ENCODE results near the gene AASS.

AASS gene

GRCh38 chr7:122161628-122162027 lies 17.6 kb upstream of the AASS start:
- TF ChIP-seq CTCF (IDR thresholded peaks at IDR 0.05; ENCODE audit: low read depth, low read length, missing control alignments): no peak
- no peak for DNase-seq (ENCODE audit: low read depth)
- no peak overlapping the region for H3K4me3 ChIP-seq (ENCODE audit: low read depth, low read length)

GRCh38 chr7:122155566-122155965 lies 11.5 kb upstream of the AASS start:
- H3K4me3 ChIP-seq (ENCODE audit: low read depth, low read length): no peak overlapping the region

GRCh38 chr7:122148878-122149277 lies 4.8 kb upstream of the AASS start:
- no peak for TF ChIP-seq CTCF (IDR thresholded peaks at IDR 0.05; ENCODE audit: low read depth, low read length, missing control alignments)
- H3K4me3 ChIP-seq (ENCODE audit: low read depth, low read length): no peak overlapping the region
- no peak for DNase-seq (ENCODE audit: low read depth)

More at GRCh38 chr7:122155566-122155965, 11.5 kb upstream of the AASS start:
- DNase-seq (ENCODE audit: low read depth): no peak
- TF ChIP-seq CTCF (IDR thresholded peaks at IDR 0.05; ENCODE audit: low read depth, low read length, missing control alignments): no peak

GRCh38 chr7:122148081-122148480 lies 4.0 kb upstream of the AASS start:
- no peak overlapping the region for H3K4me3 ChIP-seq (ENCODE audit: low read depth, low read length)
- TF ChIP-seq CTCF (IDR thresholded peaks at IDR 0.05; ENCODE audit: low read depth, low read length, missing control alignments): no peak
- DNase-seq (ENCODE audit: low read depth): no peak

GRCh38 chr7:122145937-122146645 lies 2.0 kb upstream of the AASS start:
- H3K4me3 ChIP-seq (ENCODE audit: low read depth, low read length): no peak overlapping the region
- DNase-seq (ENCODE audit: low read depth): no peak
- no peak for TF ChIP-seq CTCF (IDR thresholded peaks at IDR 0.05; ENCODE audit: low read depth, low read length, missing control alignments)

- TF ChIP-seq CTCF (IDR thresholded peaks at IDR 0.05; ENCODE audit: low read depth, low read length, missing control alignments): no peak
- peak overlapping the region; percentile 76 for H3K4me3 ChIP-seq (ENCODE audit: low read depth, low read length)
- DNase-seq (ENCODE audit: low read depth): no peak
Measured at GRCh38 chr7:122143376-122143750, 686 bp downstream of the AASS start.

GRCh38 chr7:122140918-122141317 lies 3.1 kb downstream of the AASS start:
- no peak for DNase-seq (ENCODE audit: low read depth)
- H3K4me3 ChIP-seq (ENCODE audit: low read depth, low read length): no peak overlapping the region
- TF ChIP-seq CTCF (IDR thresholded peaks at IDR 0.05; ENCODE audit: low read depth, low read length, missing control alignments): no peak
